Breast epithelium (tissue), 3 donors: Measurements from ENCODE around the gene PDE10A.

ENCODE experiments used
- POLR2A ChIP-seq: fragments of 450-650 bp; IDR thresholded peaks from one replicate; pipeline ENCODE4 v1.6.1; 2016; ENCODE audit warnings: antibody characterized with exemption, mild to moderate bottlenecking, moderate library complexity
- TF ChIP-seq, protein P1 (sequence below), 3 donors: fragments of 450-650 bp; IDR thresholded peaks; one replicate each; pipeline ENCODE4 v1.5.1; 2016 to 2017; ENCODE audit warnings: antibody characterized with exemption in 3 of 3, mild to moderate bottlenecking in 3 of 3, moderate library complexity in 3 of 3

DNA sequence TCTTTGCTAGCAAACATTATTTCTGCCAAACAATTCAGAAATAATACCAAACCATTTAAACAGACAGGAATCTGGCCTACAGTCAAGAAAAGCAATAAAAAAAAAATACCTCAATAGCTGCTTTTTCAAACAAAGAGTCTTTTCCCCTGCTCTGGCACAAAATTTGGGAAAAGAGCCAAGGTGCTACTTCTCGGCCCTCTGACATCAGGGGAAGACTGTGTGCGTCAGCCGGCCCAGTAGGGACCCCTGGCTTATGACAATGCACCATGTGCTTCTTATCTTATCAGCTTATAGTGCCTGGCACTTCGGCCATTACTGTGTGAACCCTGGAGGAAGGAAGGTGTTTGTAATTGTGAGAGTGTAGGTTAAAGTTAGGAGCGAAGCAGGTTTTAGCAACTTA is 89.4 kb downstream of the PDE10A start:
- TF ChIP-seq, protein P1, sequence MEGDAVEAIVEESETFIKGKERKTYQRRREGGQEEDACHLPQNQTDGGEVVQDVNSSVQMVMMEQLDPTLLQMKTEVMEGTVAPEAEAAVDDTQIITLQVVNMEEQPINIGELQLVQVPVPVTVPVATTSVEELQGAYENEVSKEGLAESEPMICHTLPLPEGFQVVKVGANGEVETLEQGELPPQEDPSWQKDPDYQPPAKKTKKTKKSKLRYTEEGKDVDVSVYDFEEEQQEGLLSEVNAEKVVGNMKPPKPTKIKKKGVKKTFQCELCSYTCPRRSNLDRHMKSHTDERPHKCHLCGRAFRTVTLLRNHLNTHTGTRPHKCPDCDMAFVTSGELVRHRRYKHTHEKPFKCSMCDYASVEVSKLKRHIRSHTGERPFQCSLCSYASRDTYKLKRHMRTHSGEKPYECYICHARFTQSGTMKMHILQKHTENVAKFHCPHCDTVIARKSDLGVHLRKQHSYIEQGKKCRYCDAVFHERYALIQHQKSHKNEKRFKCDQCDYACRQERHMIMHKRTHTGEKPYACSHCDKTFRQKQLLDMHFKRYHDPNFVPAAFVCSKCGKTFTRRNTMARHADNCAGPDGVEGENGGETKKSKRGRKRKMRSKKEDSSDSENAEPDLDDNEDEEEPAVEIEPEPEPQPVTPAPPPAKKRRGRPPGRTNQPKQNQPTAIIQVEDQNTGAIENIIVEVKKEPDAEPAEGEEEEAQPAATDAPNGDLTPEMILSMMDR (IDR thresholded peaks at IDR 0.05): no peak
- TF ChIP-seq POLR2A: no peak
